MCF 10A (cell line): ENCODE measurements around the gene ACADM. TPM values are rescaled to one million over a fixed set of nuclear protein-coding genes. Genes with fewer than 3 reads are reported as not detected.

Experiments
- BruUV-seq: library from RNA; stranded (reverse); fragments of 400-500 nt; replicated peaks from 2 replicates; lab custom pipeline; 2021; lab: Mats Ljungman, UMichigan
- CTCF ChIA-PET: fragments of 300-600 bp; sonication (Branson Sonifier 250); formaldehyde crosslinking; extraction: SDS; loops from one replicate; lab custom pipeline; 2021; ENCODE audit warnings: antibody characterized with exemption, inconsistent platforms; lab: Yijun Ruan, JAX
- POLR2A ChIA-PET: fragments of 300-600, 350-650 bp; sonication (Branson Sonifier 250); formaldehyde crosslinking; extraction: SDS; loops from one replicate; lab custom pipeline; 2020; ENCODE audit warnings: antibody characterized with exemption, inconsistent platforms; lab: Yijun Ruan, JAX
- DNase-seq: peaks from one replicate; pipeline ENCODE4 v3.0.0-alpha.2; 2018; ENCODE audit not compliant: unreplicated experiment
- H3K27ac Mint-ChIP-seq: one replicate; pipeline ENCODE4 v1.8.0; 2022; ENCODE audit warnings: mild to moderate bottlenecking, low read depth, mixed read lengths; ENCODE audit not compliant: unreplicated experiment
- H3K27me3 Mint-ChIP-seq: one replicate; pipeline ENCODE4 v1.8.0; 2022; ENCODE audit warnings: mixed read lengths; ENCODE audit not compliant: insufficient read depth, unreplicated experiment
- H3K36me3 Mint-ChIP-seq: one replicate; pipeline ENCODE4 v1.8.0; 2022; ENCODE audit warnings: mild to moderate bottlenecking, moderate library complexity, mixed read lengths; ENCODE audit not compliant: insufficient read depth, unreplicated experiment
- H3K4me1 Mint-ChIP-seq: one replicate; pipeline ENCODE4 v1.8.0; 2022; ENCODE audit warnings: mixed read lengths; ENCODE audit not compliant: insufficient read depth, unreplicated experiment
- H3K4me3 Mint-ChIP-seq: one replicate; pipeline ENCODE4 v1.8.0; 2022; ENCODE audit warnings: mild to moderate bottlenecking, moderate library complexity, mixed read lengths; ENCODE audit not compliant: unreplicated experiment
- H3K9me3 Mint-ChIP-seq: one replicate; pipeline ENCODE4 v1.8.0; 2022; ENCODE audit warnings: mixed read lengths; ENCODE audit not compliant: unreplicated experiment
- CTCF ChIP-seq: fragments of 200-600 bp; IDR thresholded peaks from one replicate; pipeline ENCODE4 v1.8.0; 2022; ENCODE audit warnings: antibody characterized with exemption, mild to moderate bottlenecking; ENCODE audit not compliant: unreplicated experiment
- intact Hi-C: fragments of 100-400 bp; cut with micrococcal nuclease; formaldehyde crosslinking; loops from 2 replicates; pipeline ENCODE4 v1.14.1; 2022
- total RNA-seq: library from RNA; stranded (reverse); gene quantifications from 2 replicates; pipeline ENCODE4 v1.2.3, GENCODE V29; 2022

ACADM gene
- total RNA-seq, 1 experiment from 2014 or later, result 35.7 TPM

GRCh38 chr1:75787524-75787923, 63.0 kb downstream of the ACADM start:
- Mint-ChIP-seq H3K4me3 (peak overlapping the region; percentile 98), H3K9me3 (no peaks in the 10 kb centered on the region), H3K27me3 (no peaks in the 10 kb centered on the region), H3K36me3 (peaks cover 65% of the 10 kb centered on the region), H3K27ac (peak overlapping the region; percentile 98), H3K4me1 (peaks cover 33% of the 10 kb centered on the region)
- ChIA-PET POLR2A (interaction anchor here (0.6 to 3.8 kb wide), 4 partner anchors 9 to 175 kb away, joined by 4 to 34 read pairs (median 14); partner anchors contain the start of genes ACADM and MSH4), CTCF (no interaction called here)
- BruUV-seq, result no TSS peak
- TF ChIP-seq CTCF, result no peak
- no peak for DNase-seq
- intact Hi-C loops, result loop anchor here (2.0 to 5.0 kb wide), 3 partner anchors 23 to 520 kb away; no protein-coding TSS in a partner anchor

DNA sequence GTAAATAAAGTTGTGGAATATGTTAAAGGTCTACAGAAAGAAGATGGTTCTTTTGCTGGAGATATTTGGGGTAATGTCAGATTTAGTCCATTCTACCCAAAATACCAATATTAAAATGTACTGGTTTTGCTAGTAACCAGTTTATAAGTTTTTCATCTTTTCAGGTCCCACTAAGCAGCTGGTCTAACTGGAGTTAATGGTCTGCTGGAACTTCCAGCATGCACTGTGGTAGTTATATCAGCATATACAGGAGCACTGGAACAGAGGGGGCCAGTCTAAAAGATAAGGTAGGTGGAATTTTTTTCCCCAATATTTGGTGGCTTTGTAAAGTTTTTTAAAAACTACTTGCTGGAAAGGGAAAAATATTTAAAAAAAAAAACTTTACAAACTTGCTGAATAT, 65.5 kb downstream of the ACADM start:
- H3K27ac Mint-ChIP-seq, result peak overlapping the region; percentile 89
- peaks cover 33% of the 10 kb centered on the region for H3K4me1 Mint-ChIP-seq
- intact Hi-C loops, result loop anchor here (5.0 kb wide), 2 partner anchors 158 to 523 kb away; no protein-coding TSS in a partner anchor
- DNase-seq, result no peak
- no peak for TF ChIP-seq CTCF
- peaks cover 89% of the 10 kb centered on the region for H3K36me3 Mint-ChIP-seq
- CTCF ChIA-PET, result interaction anchor here (0.8 to 1.3 kb wide), 2 partner anchors 45 to 524 kb away, joined by 3 read pairs; no protein-coding TSS in a partner anchor
- no peaks in the 10 kb centered on the region for H3K9me3 Mint-ChIP-seq
- POLR2A ChIA-PET, result interaction anchor here (1.0 to 2.5 kb wide), 3 partner anchors 9 to 64 kb away, joined by 3 to 18 read pairs (median 16); partner anchors contain the start of gene ACADM
- peak overlapping the region; percentile 98 for H3K4me3 Mint-ChIP-seq
- no TSS peak for BruUV-seq
- no peaks in the 10 kb centered on the region for H3K27me3 Mint-ChIP-seq

DNA sequence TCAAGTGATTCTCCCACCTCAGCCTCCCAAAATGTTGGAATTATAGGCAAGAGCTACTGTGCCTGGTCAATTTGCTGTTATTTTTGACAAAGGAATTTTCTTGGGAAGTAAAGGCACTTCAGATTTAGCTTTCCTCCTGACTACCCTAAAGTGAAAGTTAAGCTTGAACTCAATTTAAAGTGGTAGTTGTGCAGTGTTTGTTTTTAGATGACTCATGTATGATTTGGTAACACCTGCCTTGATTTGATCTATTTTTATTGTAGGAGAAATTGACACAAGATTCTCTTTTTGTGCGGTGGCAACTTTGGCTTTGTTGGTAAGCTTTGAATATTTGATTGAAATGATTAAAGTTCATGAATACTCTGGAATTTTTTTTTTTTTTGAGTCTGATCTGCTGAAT, 66.5 kb downstream of the ACADM start:
- CTCF ChIA-PET, result interaction anchor here (0.7 to 1.3 kb wide), 4 partner anchors 12 to 525 kb away, joined by 3 to 4 read pairs (median 3); no protein-coding TSS in a partner anchor
- peak; percentile 74 for DNase-seq

More for the DNA sequence above, 66.5 kb downstream of the ACADM start:
- peak overlapping the region; percentile 89 for H3K27ac Mint-ChIP-seq
- H3K36me3 Mint-ChIP-seq, result peaks cover 97% of the 10 kb centered on the region
- no peaks in the 10 kb centered on the region for H3K27me3 Mint-ChIP-seq
- POLR2A ChIA-PET, result interaction anchor here (1.0 to 2.5 kb wide), 3 partner anchors 9 to 67 kb away, joined by 6 to 18 read pairs (median 16); partner anchors contain the start of gene ACADM
- no peaks in the 10 kb centered on the region for H3K9me3 Mint-ChIP-seq
- no peak for TF ChIP-seq CTCF
- H3K4me3 Mint-ChIP-seq, result peak overlapping the region; percentile 98
- intact Hi-C loops, result no loop called here
- peaks cover 33% of the 10 kb centered on the region for H3K4me1 Mint-ChIP-seq
- no TSS peak for BruUV-seq
